ENCODE results near the gene CST8.

The CST8 gene

GRCh38 chr20:23488470-23488869 is 2.4 kb upstream of the CST8 start:
- POLR2A ChIA-PET = no interaction called here
- Histone ChIP-seq H3K36me3 (ENCODE audit: control insufficient read depth in 4 of 4, insufficient read depth in 4 of 4, low read length in 3 of 4) (no peaks in the 10 kb centered on the region), H3K9me3 (ENCODE audit: control extremely low read depth in 1 of 5, control insufficient read depth in 4 of 5, insufficient read depth in 2 of 5, low read depth in 1 of 5, low read length in 4 of 5) (no peaks in the 10 kb centered on the region), H3K27me3 (replicated peaks in 2 of 5; ENCODE audit: control insufficient read depth in 4 of 5, insufficient read depth in 5 of 5, low read length in 4 of 5) (no peaks in the 10 kb centered on the region), H3K27ac (ENCODE audit: insufficient read depth in 1 of 2, low read depth in 1 of 2, low read length in 2 of 2, poor library complexity in 1 of 2, severe bottlenecking in 2 of 2) (no peak overlapping the region), H3K4me1 (ENCODE audit: control extremely low read depth in 1 of 4, control insufficient read depth in 4 of 4, insufficient read depth in 4 of 4, low read length in 3 of 4) (no peaks in the 10 kb centered on the region), H3K4me3 (ENCODE audit: control insufficient read depth in 1 of 7, extremely low read depth in 1 of 7, insufficient read depth in 4 of 7, low read depth in 2 of 7, low read length in 6 of 7) (no peak overlapping the region)
- DNase-seq = no peak
- CTCF ChIA-PET = no interaction called here
- WGBS (ENCODE audit: insufficient coverage) = no CpG with 5 or more reads among the region's 2 CpGs

- no peaks in the 10 kb centered on the region for H3K4me1 ChIP-seq (ENCODE audit: control extremely low read depth in 1 of 4, control insufficient read depth in 4 of 4, insufficient read depth in 4 of 4, low read length in 3 of 4)
- H3K27ac ChIP-seq (ENCODE audit: insufficient read depth in 1 of 2, low read depth in 1 of 2, low read length in 2 of 2, poor library complexity in 1 of 2, severe bottlenecking in 2 of 2) = no peak overlapping the region
- ChIA-PET CTCF (interaction anchor here (0.7 kb wide), 1 partner anchor 798 kb away, joined by 3 read pairs; no protein-coding TSS in a partner anchor), POLR2A (no interaction called here)
- H3K4me3 ChIP-seq (ENCODE audit: control insufficient read depth in 1 of 7, extremely low read depth in 1 of 7, insufficient read depth in 4 of 7, low read depth in 2 of 7, low read length in 6 of 7) = no peak overlapping the region
- no peak for DNase-seq
- no peaks in the 10 kb centered on the region for H3K9me3 ChIP-seq (ENCODE audit: control extremely low read depth in 1 of 5, control insufficient read depth in 4 of 5, insufficient read depth in 2 of 5, low read depth in 1 of 5, low read length in 4 of 5)
- 91% methylated on average over 1 of the region's 3 CpGs for WGBS (ENCODE audit: insufficient coverage)
- no peaks in the 10 kb centered on the region for H3K36me3 ChIP-seq (ENCODE audit: control insufficient read depth in 4 of 4, insufficient read depth in 4 of 4, low read length in 3 of 4)
- no peaks in the 10 kb centered on the region for H3K27me3 ChIP-seq (replicated peaks in 2 of 5; ENCODE audit: control insufficient read depth in 4 of 5, insufficient read depth in 5 of 5, low read length in 4 of 5)
These were observed 1.9 kb upstream of the CST8 start for GRCh38 chr20:23488996-23489395.

- ChIA-PET CTCF (no interaction called here), POLR2A (no interaction called here)
- H3K9me3 ChIP-seq (ENCODE audit: control extremely low read depth in 1 of 5, control insufficient read depth in 4 of 5, insufficient read depth in 2 of 5, low read depth in 1 of 5, low read length in 4 of 5) = peaks cover 0 to 4% (median 2%) of the 10 kb centered on the region in 5 experiments
- H3K27ac ChIP-seq (ENCODE audit: insufficient read depth in 1 of 2, low read depth in 1 of 2, low read length in 2 of 2, poor library complexity in 1 of 2, severe bottlenecking in 2 of 2) = no peak overlapping the region
- H3K27me3 ChIP-seq (replicated peaks in 2 of 5; ENCODE audit: control insufficient read depth in 4 of 5, insufficient read depth in 5 of 5, low read length in 4 of 5) = no peaks in the 10 kb centered on the region
- H3K36me3 ChIP-seq (ENCODE audit: control insufficient read depth in 4 of 4, insufficient read depth in 4 of 4, low read length in 3 of 4) = no peaks in the 10 kb centered on the region
- no peak for DNase-seq
- no peak overlapping the region for H3K4me3 ChIP-seq (ENCODE audit: control insufficient read depth in 1 of 7, extremely low read depth in 1 of 7, insufficient read depth in 4 of 7, low read depth in 2 of 7, low read length in 6 of 7)
- H3K4me1 ChIP-seq (ENCODE audit: control extremely low read depth in 1 of 4, control insufficient read depth in 4 of 4, insufficient read depth in 4 of 4, low read length in 3 of 4) = no peaks in the 10 kb centered on the region
These were observed 1.4 kb downstream of the CST8 start for GRCh38 chr20:23492292-23492691.

GRCh38 chr20:23493172-23493772 is 2.4 kb downstream of the CST8 start:
- 100% methylated on average over 3 of the region's 3 CpGs for WGBS (ENCODE audit: insufficient coverage)
- Histone ChIP-seq H3K36me3 (ENCODE audit: control insufficient read depth in 4 of 4, insufficient read depth in 4 of 4, low read length in 3 of 4) (no peaks in the 10 kb centered on the region), H3K4me1 (ENCODE audit: control extremely low read depth in 1 of 4, control insufficient read depth in 4 of 4, insufficient read depth in 4 of 4, low read length in 3 of 4) (no peaks in the 10 kb centered on the region), H3K27ac (ENCODE audit: insufficient read depth in 1 of 2, low read depth in 1 of 2, low read length in 2 of 2, poor library complexity in 1 of 2, severe bottlenecking in 2 of 2) (no peak overlapping the region), H3K9me3 (ENCODE audit: control extremely low read depth in 1 of 5, control insufficient read depth in 4 of 5, insufficient read depth in 2 of 5, low read depth in 1 of 5, low read length in 4 of 5) (peaks cover 0 to 4% (median 2%) of the 10 kb centered on the region in 5 experiments), H3K27me3 (replicated peaks in 2 of 5; ENCODE audit: control insufficient read depth in 4 of 5, insufficient read depth in 5 of 5, low read length in 4 of 5) (no peaks in the 10 kb centered on the region), H3K4me3 (ENCODE audit: control insufficient read depth in 1 of 7, extremely low read depth in 1 of 7, insufficient read depth in 4 of 7, low read depth in 2 of 7, low read length in 6 of 7) (no peak overlapping the region)
- POLR2A ChIA-PET = no interaction called here
- no peak for DNase-seq
- CTCF ChIA-PET = no interaction called here

GRCh38 chr20:23497536-23497935 is 6.6 kb downstream of the CST8 start:
- no CpG with 5 or more reads among the region's 1 CpG for WGBS (ENCODE audit: insufficient coverage)
- Histone ChIP-seq H3K9me3 (ENCODE audit: control extremely low read depth in 1 of 5, control insufficient read depth in 4 of 5, insufficient read depth in 2 of 5, low read depth in 1 of 5, low read length in 4 of 5) (peaks cover 0 to 4% (median 2%) of the 10 kb centered on the region in 5 experiments), H3K27me3 (replicated peaks in 2 of 5; ENCODE audit: control insufficient read depth in 4 of 5, insufficient read depth in 5 of 5, low read length in 4 of 5) (peaks cover 0 to 2% (median 0%) of the 10 kb centered on the region in 5 experiments), H3K36me3 (ENCODE audit: control insufficient read depth in 4 of 4, insufficient read depth in 4 of 4, low read length in 3 of 4) (no peaks in the 10 kb centered on the region), H3K27ac (ENCODE audit: insufficient read depth in 1 of 2, low read depth in 1 of 2, low read length in 2 of 2, poor library complexity in 1 of 2, severe bottlenecking in 2 of 2) (no peak overlapping the region), H3K4me3 (ENCODE audit: control insufficient read depth in 1 of 7, extremely low read depth in 1 of 7, insufficient read depth in 4 of 7, low read depth in 2 of 7, low read length in 6 of 7) (no peak overlapping the region), H3K4me1 (ENCODE audit: control extremely low read depth in 1 of 4, control insufficient read depth in 4 of 4, insufficient read depth in 4 of 4, low read length in 3 of 4) (no peaks in the 10 kb centered on the region)
- ChIA-PET CTCF (no interaction called here), POLR2A (no interaction called here)
- DNase-seq = no peak

GRCh38 chr20:23501926-23502325 is 11.0 kb downstream of the CST8 start:
- no peaks in the 10 kb centered on the region for H3K9me3 ChIP-seq (ENCODE audit: control extremely low read depth in 1 of 5, control insufficient read depth in 4 of 5, insufficient read depth in 2 of 5, low read depth in 1 of 5, low read length in 4 of 5)
- no peak overlapping the region for H3K27ac ChIP-seq (ENCODE audit: insufficient read depth in 1 of 2, low read depth in 1 of 2, low read length in 2 of 2, poor library complexity in 1 of 2, severe bottlenecking in 2 of 2)
- CTCF ChIA-PET = no interaction called here
- POLR2A ChIA-PET = no interaction called here
- no peaks in the 10 kb centered on the region for H3K4me1 ChIP-seq (ENCODE audit: control extremely low read depth in 1 of 4, control insufficient read depth in 4 of 4, insufficient read depth in 4 of 4, low read length in 3 of 4)
- no peak for DNase-seq
- H3K27me3 ChIP-seq (replicated peaks in 2 of 5; ENCODE audit: control insufficient read depth in 4 of 5, insufficient read depth in 5 of 5, low read length in 4 of 5) = peaks cover 0 to 2% (median 0%) of the 10 kb centered on the region in 5 experiments
- no peaks in the 10 kb centered on the region for H3K36me3 ChIP-seq (ENCODE audit: control insufficient read depth in 4 of 4, insufficient read depth in 4 of 4, low read length in 3 of 4)
- H3K4me3 ChIP-seq (ENCODE audit: control insufficient read depth in 1 of 7, extremely low read depth in 1 of 7, insufficient read depth in 4 of 7, low read depth in 2 of 7, low read length in 6 of 7) = no peak overlapping the region
- 94% methylated on average over 4 of the region's 4 CpGs for WGBS (ENCODE audit: insufficient coverage)

- POLR2A ChIA-PET = no interaction called here
These were observed 12.7 kb downstream of the CST8 start for GRCh38 chr20:23503649-23504048.

More at GRCh38 chr20:23503649-23504048, 12.7 kb downstream of the CST8 start:
- Histone ChIP-seq H3K4me1 (ENCODE audit: control extremely low read depth in 1 of 4, control insufficient read depth in 4 of 4, insufficient read depth in 4 of 4, low read length in 3 of 4) (no peaks in the 10 kb centered on the region), H3K27me3 (replicated peaks in 2 of 5; ENCODE audit: control insufficient read depth in 4 of 5, insufficient read depth in 5 of 5, low read length in 4 of 5) (peaks cover 0 to 2% (median 0%) of the 10 kb centered on the region in 5 experiments), H3K27ac (ENCODE audit: insufficient read depth in 1 of 2, low read depth in 1 of 2, low read length in 2 of 2, poor library complexity in 1 of 2, severe bottlenecking in 2 of 2) (no peak overlapping the region), H3K36me3 (ENCODE audit: control insufficient read depth in 4 of 4, insufficient read depth in 4 of 4, low read length in 3 of 4) (no peaks in the 10 kb centered on the region), H3K9me3 (ENCODE audit: control extremely low read depth in 1 of 5, control insufficient read depth in 4 of 5, insufficient read depth in 2 of 5, low read depth in 1 of 5, low read length in 4 of 5) (no peaks in the 10 kb centered on the region), H3K4me3 (ENCODE audit: control insufficient read depth in 1 of 7, extremely low read depth in 1 of 7, insufficient read depth in 4 of 7, low read depth in 2 of 7, low read length in 6 of 7) (no peak overlapping the region)
- CTCF ChIA-PET = no interaction called here
- WGBS (ENCODE audit: insufficient coverage) = 92% methylated on average over 8 of the region's 14 CpGs
- DNase-seq = no peak

Data from common myeloid progenitor, CD34-positive (primary cell).